ENCODE data around the gene SLFNL1. TPM values are rescaled to one million over a fixed set of nuclear protein-coding genes. Genes with fewer than 3 reads are reported as not detected.

SLFNL1 gene
- total RNA-seq, 2 experiments from 2014 or later: 0.08 to 0.17 TPM

DNA sequence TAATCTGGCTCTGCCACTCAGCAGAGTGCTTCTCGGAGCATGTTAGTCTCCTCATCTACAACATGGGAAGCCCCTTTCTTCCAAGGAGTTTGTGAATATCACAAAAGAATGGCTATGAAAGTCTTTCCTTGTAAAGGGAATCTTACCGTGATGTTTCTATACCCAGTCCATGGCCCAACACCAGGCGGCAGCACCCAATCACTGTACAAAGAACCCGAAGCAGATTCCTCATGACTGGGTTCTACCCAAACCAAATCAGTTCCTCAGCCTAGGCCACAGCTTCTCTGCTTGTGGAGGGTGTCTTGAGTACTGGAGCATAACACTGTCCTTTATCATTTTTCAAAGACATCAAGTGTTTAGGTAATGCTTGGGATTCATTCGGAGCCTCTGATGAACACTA, 16.6 kb upstream of the SLFNL1 start:
- DNase-seq (no peak), ATAC-seq (ENCODE audit: poor library complexity) (no peak)
- Histone ChIP-seq H3K27me3 (ENCODE audit: control insufficient read depth in 1 of 2, insufficient read depth in 2 of 2, low read length in 2 of 2) (no peaks in the 10 kb centered on the region), H3K4me1 (ENCODE audit: insufficient read depth, low read length) (no peaks in the 10 kb centered on the region), H3K9me3 (ENCODE audit: control insufficient read depth in 1 of 2, insufficient read depth in 1 of 2, low read length in 2 of 2) (no peaks in the 10 kb centered on the region), H3K36me3 (ENCODE audit: insufficient read depth, low read length) (peaks cover 54% of the 10 kb centered on the region), H3K27ac (ENCODE audit: low read depth in 1 of 2, low read length in 2 of 2) (no peak overlapping the region), H3K4me3 (ENCODE audit: low read length) (no peak overlapping the region)
- Mint-ChIP-seq H3K27me3 (no peaks in the 10 kb centered on the region), H3K4me3 (no peak overlapping the region), H3K27ac (no peak overlapping the region), H3K4me1 (ENCODE audit: low read depth) (no peaks in the 10 kb centered on the region), H3K9me3 (no peaks in the 10 kb centered on the region), H3K36me3 (ENCODE audit: low read depth) (peaks cover 48% of the 10 kb centered on the region)
- TF ChIP-seq, protein P1, sequence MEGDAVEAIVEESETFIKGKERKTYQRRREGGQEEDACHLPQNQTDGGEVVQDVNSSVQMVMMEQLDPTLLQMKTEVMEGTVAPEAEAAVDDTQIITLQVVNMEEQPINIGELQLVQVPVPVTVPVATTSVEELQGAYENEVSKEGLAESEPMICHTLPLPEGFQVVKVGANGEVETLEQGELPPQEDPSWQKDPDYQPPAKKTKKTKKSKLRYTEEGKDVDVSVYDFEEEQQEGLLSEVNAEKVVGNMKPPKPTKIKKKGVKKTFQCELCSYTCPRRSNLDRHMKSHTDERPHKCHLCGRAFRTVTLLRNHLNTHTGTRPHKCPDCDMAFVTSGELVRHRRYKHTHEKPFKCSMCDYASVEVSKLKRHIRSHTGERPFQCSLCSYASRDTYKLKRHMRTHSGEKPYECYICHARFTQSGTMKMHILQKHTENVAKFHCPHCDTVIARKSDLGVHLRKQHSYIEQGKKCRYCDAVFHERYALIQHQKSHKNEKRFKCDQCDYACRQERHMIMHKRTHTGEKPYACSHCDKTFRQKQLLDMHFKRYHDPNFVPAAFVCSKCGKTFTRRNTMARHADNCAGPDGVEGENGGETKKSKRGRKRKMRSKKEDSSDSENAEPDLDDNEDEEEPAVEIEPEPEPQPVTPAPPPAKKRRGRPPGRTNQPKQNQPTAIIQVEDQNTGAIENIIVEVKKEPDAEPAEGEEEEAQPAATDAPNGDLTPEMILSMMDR (IDR thresholded peaks at IDR 0.05): no peak
- intact Hi-C loops (cut with DNase I, micrococcal nuclease): no loop called here
- ChIA-PET POLR2A (no interaction called here), CTCF (no interaction called here)

DNA sequence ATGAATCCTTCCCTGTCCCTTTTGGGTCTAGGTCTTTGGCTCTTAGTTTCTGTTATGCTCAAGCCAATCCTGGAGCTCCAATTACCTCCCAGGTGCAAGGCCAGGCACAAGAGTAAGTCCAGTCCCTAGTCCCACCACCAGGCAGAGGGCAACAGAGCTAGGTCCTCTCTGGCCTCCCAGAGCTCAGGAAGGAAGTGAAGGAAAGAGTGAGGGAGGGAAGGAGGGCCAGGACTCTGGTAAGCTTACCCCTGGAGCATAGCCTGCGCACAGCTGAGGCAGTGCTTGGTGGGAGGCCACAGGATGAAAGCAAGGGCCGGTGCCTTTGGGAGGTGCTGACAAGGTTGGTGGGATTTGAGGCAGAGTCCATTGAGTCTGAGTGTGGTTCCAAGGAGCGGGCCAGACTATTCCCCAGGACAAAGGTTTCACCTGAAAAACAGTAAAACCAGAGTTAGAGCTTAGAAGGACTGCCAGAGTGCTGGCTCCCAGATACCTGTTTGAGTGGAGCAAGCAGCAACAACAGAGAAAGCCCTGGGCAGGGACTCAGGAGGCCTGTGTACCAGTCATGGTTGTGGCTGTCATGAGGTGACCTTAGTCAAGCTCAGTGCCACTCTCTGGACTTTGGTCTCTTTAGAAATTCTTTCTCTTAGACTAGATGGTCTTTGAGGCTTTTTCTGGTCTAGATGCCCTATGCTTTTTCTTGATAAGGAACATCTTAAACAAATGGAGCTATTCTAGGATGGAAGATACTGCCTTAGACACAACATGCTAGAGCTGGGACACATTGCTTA, 15.8 kb upstream of the SLFNL1 start:
- Histone ChIP-seq H3K27me3 (ENCODE audit: control insufficient read depth in 1 of 2, insufficient read depth in 2 of 2, low read length in 2 of 2) (no peaks in the 10 kb centered on the region), H3K9me3 (ENCODE audit: control insufficient read depth in 1 of 2, insufficient read depth in 1 of 2, low read length in 2 of 2) (no peaks in the 10 kb centered on the region), H3K36me3 (ENCODE audit: insufficient read depth, low read length) (peaks cover 57% of the 10 kb centered on the region), H3K27ac (ENCODE audit: low read depth in 1 of 2, low read length in 2 of 2) (no peak overlapping the region), H3K4me3 (ENCODE audit: low read length) (no peak overlapping the region), H3K4me1 (ENCODE audit: insufficient read depth, low read length) (no peaks in the 10 kb centered on the region)
- Mint-ChIP-seq H3K27ac (no peak overlapping the region), H3K9me3 (no peaks in the 10 kb centered on the region), H3K27me3 (no peaks in the 10 kb centered on the region), H3K4me3 (no peak overlapping the region), H3K4me1 (ENCODE audit: low read depth) (no peaks in the 10 kb centered on the region), H3K36me3 (ENCODE audit: low read depth) (peaks cover 47% of the 10 kb centered on the region)
- CTCF ChIA-PET: no interaction called here
- POLR2A ChIA-PET: no interaction called here
- DNase-seq (no peak), ATAC-seq (ENCODE audit: poor library complexity) (no peak)
- TF ChIP-seq, protein P1 (IDR thresholded peaks at IDR 0.05): no peak
- intact Hi-C loops (cut with DNase I, micrococcal nuclease): no loop called here

DNA sequence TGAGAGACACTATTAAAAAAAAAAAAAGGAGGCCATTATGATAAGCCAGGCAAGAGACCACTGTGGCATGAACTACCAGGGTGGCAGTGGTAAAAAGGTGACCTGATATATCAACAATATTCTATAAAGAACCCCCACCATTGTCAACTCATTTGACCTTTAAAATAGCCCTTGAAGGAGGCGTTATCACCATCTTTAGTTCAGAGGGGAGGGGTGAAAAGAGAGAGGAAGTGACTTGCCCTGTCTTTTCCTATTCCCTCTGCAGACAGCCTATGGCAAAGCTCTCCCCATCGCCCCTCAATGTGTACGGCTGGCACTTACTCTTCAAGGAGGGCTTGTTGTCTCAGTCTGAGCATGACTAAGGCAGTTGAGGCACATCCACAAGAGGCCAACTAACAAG, 11.7 kb upstream of the SLFNL1 start:
- Mint-ChIP-seq H3K4me3 (no peak overlapping the region), H3K27ac (no peak overlapping the region), H3K36me3 (ENCODE audit: low read depth) (peaks cover 59% of the 10 kb centered on the region), H3K9me3 (no peaks in the 10 kb centered on the region), H3K27me3 (no peaks in the 10 kb centered on the region), H3K4me1 (ENCODE audit: low read depth) (no peaks in the 10 kb centered on the region)
- ChIA-PET CTCF (no interaction called here), POLR2A (no interaction called here)
- intact Hi-C loops (cut with DNase I, micrococcal nuclease): no loop called here
- H3K9me3 ChIP-seq (ENCODE audit: control insufficient read depth in 1 of 2, insufficient read depth in 1 of 2, low read length in 2 of 2): no peaks in the 10 kb centered on the region
- TF ChIP-seq, protein P1 (IDR thresholded peaks at IDR 0.05): no peak
- H3K27ac ChIP-seq (ENCODE audit: low read depth in 1 of 2, low read length in 2 of 2): no peak overlapping the region
- no peaks in the 10 kb centered on the region for H3K4me1 ChIP-seq (ENCODE audit: insufficient read depth, low read length)
- no peak overlapping the region for H3K4me3 ChIP-seq (ENCODE audit: low read length)
- H3K27me3 ChIP-seq (ENCODE audit: control insufficient read depth in 1 of 2, insufficient read depth in 2 of 2, low read length in 2 of 2): no peaks in the 10 kb centered on the region
- DNase-seq (no peak), ATAC-seq (ENCODE audit: poor library complexity) (no peak)
- peaks cover 63% of the 10 kb centered on the region for H3K36me3 ChIP-seq (ENCODE audit: insufficient read depth, low read length)
